ENCODE data around the gene GRHL1.
A peak's percentile ranks its signal among the peaks of the same experiment; 100 is the strongest.

The GRHL1 gene

DNA sequence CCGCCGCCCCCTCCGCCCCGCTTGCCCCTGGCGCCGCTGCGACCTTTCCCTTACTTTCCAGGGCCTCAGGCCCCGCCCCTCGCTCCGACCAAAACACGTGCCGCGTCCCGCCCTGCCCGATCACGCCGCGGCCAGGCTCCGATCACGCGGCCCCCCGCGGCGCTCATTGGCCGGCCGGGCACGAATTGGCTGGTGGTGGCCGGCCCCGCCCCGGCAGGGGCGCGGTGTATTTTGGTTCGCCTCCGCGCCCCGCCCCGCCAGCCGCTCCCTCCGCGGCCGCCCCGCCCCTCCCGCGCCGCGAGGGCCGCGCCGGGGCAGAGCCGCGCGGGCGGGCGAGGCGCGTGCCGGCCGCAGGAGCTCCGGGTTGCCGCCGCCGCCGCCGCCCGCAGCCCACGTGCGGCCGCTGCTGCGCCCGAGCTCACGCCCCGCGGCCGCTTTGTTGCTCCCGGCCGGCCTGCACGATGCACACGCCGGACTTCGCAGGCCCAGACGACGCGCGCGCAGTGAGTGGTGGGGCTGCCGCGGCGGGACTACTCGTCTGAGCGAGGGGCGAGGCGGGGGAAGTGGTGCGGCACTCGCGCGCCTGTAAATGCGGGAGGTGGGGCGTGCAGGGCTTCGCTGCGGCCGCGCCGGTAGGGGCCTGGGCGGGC lies 91.9 kb downstream of the GRHL1 start, which contains the start of gene KLF11:
KLF11 (plus strand) TSS at position 295 of the 650 bp plus-strand sequence; CDS start at position 462, 167 bp downstream.
- peak within 1 kb of the TSS; percentile 58 for H3K4me3 ChIP-seq (ENCODE audit: low read length)
- peak; percentile 90 for DNase-seq (ENCODE audit: low read depth)
- TF ChIP-seq, protein P1, sequence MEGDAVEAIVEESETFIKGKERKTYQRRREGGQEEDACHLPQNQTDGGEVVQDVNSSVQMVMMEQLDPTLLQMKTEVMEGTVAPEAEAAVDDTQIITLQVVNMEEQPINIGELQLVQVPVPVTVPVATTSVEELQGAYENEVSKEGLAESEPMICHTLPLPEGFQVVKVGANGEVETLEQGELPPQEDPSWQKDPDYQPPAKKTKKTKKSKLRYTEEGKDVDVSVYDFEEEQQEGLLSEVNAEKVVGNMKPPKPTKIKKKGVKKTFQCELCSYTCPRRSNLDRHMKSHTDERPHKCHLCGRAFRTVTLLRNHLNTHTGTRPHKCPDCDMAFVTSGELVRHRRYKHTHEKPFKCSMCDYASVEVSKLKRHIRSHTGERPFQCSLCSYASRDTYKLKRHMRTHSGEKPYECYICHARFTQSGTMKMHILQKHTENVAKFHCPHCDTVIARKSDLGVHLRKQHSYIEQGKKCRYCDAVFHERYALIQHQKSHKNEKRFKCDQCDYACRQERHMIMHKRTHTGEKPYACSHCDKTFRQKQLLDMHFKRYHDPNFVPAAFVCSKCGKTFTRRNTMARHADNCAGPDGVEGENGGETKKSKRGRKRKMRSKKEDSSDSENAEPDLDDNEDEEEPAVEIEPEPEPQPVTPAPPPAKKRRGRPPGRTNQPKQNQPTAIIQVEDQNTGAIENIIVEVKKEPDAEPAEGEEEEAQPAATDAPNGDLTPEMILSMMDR (IDR thresholded peaks at IDR 0.05; ENCODE audit: insufficient read depth, low read depth, low read length, missing control alignments) = no peak

DNA sequence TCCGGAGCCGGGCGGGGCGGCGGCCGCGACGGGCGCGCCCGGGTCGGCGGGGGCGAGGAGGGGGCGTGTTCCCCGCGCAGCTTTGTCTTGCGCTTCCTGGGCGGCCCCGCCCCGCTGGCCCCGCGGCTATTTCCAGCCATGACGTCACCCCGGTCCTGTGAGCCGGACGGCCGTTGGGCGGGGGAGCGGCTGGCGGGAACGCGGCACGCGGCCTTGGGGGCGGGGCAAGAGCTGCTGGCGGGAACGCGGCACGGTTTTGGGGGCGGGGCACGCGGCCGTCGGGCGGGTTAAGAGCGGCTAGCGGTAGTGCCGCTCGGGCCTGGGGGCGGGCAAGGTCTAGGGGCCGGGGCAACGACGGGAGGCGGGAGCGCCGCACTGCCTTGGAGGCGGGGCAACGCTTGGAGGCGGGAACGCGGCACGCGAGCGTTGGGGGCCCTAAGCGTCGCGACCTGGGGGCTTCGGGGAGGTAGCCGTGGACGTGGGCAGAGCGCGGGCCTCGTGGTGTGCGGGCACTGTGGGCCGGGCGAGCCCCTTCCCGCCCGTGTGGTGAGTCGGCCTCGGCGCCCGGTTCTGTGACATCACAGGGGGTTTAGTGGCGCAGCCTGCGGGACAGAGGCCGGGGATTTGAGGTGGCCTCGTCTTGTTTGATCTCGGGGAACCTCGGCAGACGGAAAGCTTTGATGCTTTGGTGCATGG lies 92.6 kb downstream of the GRHL1 start:
- H3K4me3 ChIP-seq (ENCODE audit: low read length) = peak overlapping the region; percentile 49
- DNase-seq (ENCODE audit: low read depth) = peak; percentile 95
- TF ChIP-seq, protein P1 (IDR thresholded peaks at IDR 0.05; ENCODE audit: insufficient read depth, low read depth, low read length, missing control alignments) = no peak

- no peak for DNase-seq (ENCODE audit: low read depth)
- TF ChIP-seq, protein P1 (IDR thresholded peaks at IDR 0.05; ENCODE audit: insufficient read depth, low read depth, low read length, missing control alignments) = no peak
- no peak overlapping the region for H3K4me3 ChIP-seq (ENCODE audit: low read length)
These were observed 94.3 kb downstream of the GRHL1 start for GRCh38 chr2:10045561-10046355.

GRCh38 chr2:10046931-10047330 lies 95.4 kb downstream of the GRHL1 start:
- no peak overlapping the region for H3K4me3 ChIP-seq (ENCODE audit: low read length)
- no peak for DNase-seq (ENCODE audit: low read depth)
- TF ChIP-seq, protein P1 (IDR thresholded peaks at IDR 0.05; ENCODE audit: insufficient read depth, low read depth, low read length, missing control alignments) = no peak

GRCh38 chr2:10047616-10048500 lies 96.4 kb downstream of the GRHL1 start:
- no peak overlapping the region for H3K4me3 ChIP-seq (ENCODE audit: low read length)
- DNase-seq (ENCODE audit: low read depth) = no peak
- TF ChIP-seq, protein P1 (IDR thresholded peaks at IDR 0.05; ENCODE audit: insufficient read depth, low read depth, low read length, missing control alignments) = no peak

- DNase-seq (ENCODE audit: low read depth) = peak; percentile 60
- H3K4me3 ChIP-seq (ENCODE audit: low read length) = no peak overlapping the region
- TF ChIP-seq, protein P1 (IDR thresholded peaks at IDR 0.05; ENCODE audit: insufficient read depth, low read depth, low read length, missing control alignments) = peak; percentile 60
These were observed 97.1 kb downstream of the GRHL1 start for GRCh38 chr2:10048501-10049171.
